HepG2 (cell line): ENCODE results near the gene CCDC18. TPM values are rescaled to one million over a fixed set of nuclear protein-coding genes. Genes with fewer than 3 reads are reported as not detected.

Experiments
- ATAC-seq: fragments of 200-7000 bp; cut with Tn5 transposase; 3 replicates; pipeline ENCODE4 v1.9.1; 2020; ENCODE audit warnings: mild to moderate bottlenecking, moderate library complexity
- BruUV-seq: library from RNA; stranded (reverse); fragments of 400-500 nt; replicated peaks from 2 replicates; lab custom pipeline; 2021; lab: Mats Ljungman, UMichigan
- CTCF ChIA-PET: fragments of 300-600 bp; formaldehyde crosslinking; extraction: SDS; loops from one replicate; lab custom pipeline; 2021; ENCODE audit warnings: low total read pairs, inconsistent platforms, low intra/inter-chr PET ratio; lab: Yijun Ruan, JAX
- POLR2A ChIA-PET: fragments of 350-600 bp; sonication (Branson Sonifier 250); formaldehyde crosslinking; loops from one replicate; lab custom pipeline; 2020; ENCODE audit warnings: antibody characterized with exemption, inconsistent platforms; lab: Yijun Ruan, JAX
- DNase-seq: peaks from one replicate; pipeline ENCODE4 v3.0.0-alpha.2; 2015; ENCODE audit warnings: low spot score
- FAIRE-seq: peaks from 3 replicates; lab custom pipeline; 2011; peaks lifted over from hg19 to GRCh38; lab: Jason Lieb, UNC
- H2AFZ ChIP-seq: one replicate; pipeline ENCODE4 v1.6.1; 2011; ENCODE audit warnings: low read length, inconsistent platforms
- H3K27ac ChIP-seq: fragments of 300-600 bp; 3 replicates; pipeline ENCODE4 v1.8.0; 2011; ENCODE audit warnings: mixed run types, mild to moderate bottlenecking, mixed read lengths, low read length, inconsistent platforms; ENCODE audit not compliant: insufficient read depth; ENCODE audit errors: extremely low read length
- H3K27me3 ChIP-seq, 2 experiments: fragments of 200-600 bp in 1 of 2; 2 replicates in 1 of 2; 3 replicates in 1 of 2; pipeline versions ENCODE4 v1.6.0 to v1.8.0; 2011; ENCODE audit warnings: low read length in 2 of 2, mild to moderate bottlenecking in 2 of 2, moderate library complexity in 2 of 2, inconsistent platforms in 1 of 2; ENCODE audit not compliant: insufficient read depth in 2 of 2, control insufficient read depth in 1 of 2
- H3K36me3 ChIP-seq, 2 experiments: fragments of 200-600 bp in 1 of 2; replicated peaks in 1 of 2; 2 replicates in 1 of 2; 3 replicates in 1 of 2; pipeline versions ENCODE4 v1.5.1 to v1.8.0; 2011; ENCODE audit warnings: low read length in 2 of 2, inconsistent platforms in 1 of 2; ENCODE audit not compliant: insufficient read depth in 2 of 2, control insufficient read depth in 1 of 2
- H3K4me1 ChIP-seq: 2 replicates; pipeline ENCODE4 v1.5.1; 2012; ENCODE audit warnings: low read length, inconsistent platforms; ENCODE audit not compliant: insufficient read depth
- H3K4me2 ChIP-seq: 2 replicates; pipeline ENCODE4 v1.6.0; 2011; ENCODE audit warnings: low read depth, low read length, inconsistent platforms
- H3K4me3 ChIP-seq, 3 experiments: fragments of 200-600 bp in 1 of 3; sonication (generic), shearing (Covaris generic) in 1 of 3; replicated peaks in 1 of 3; 2 replicates each; pipeline ENCODE4 v1.5.1; 2011 to 2016; ENCODE audit warnings: low read length in 3 of 3, inconsistent platforms in 2 of 3, low read depth in 2 of 3, mild to moderate bottlenecking in 2 of 3, control low read depth in 1 of 3, mixed read lengths in 1 of 3; ENCODE audit not compliant: insufficient read depth in 1 of 3
- H3K79me2 ChIP-seq: one replicate; pipeline ENCODE4 v1.6.1; 2011; ENCODE audit warnings: low read length, inconsistent platforms; ENCODE audit not compliant: insufficient read depth
- H3K9ac ChIP-seq: 2 replicates; pipeline ENCODE4 v1.6.0; 2011; ENCODE audit warnings: mild to moderate bottlenecking, low read depth, low read length, inconsistent platforms; ENCODE audit not compliant: insufficient read depth
- H3K9me3 ChIP-seq: 2 replicates; pipeline ENCODE4 v1.5.1; 2012; ENCODE audit warnings: mild to moderate bottlenecking, low read length
- H4K20me1 ChIP-seq: 2 replicates; pipeline ENCODE4 v1.6.0; 2011; ENCODE audit warnings: inconsistent platforms, mild to moderate bottlenecking, low read length, moderate library complexity; ENCODE audit not compliant: insufficient read depth
- RBM22 ChIP-seq: fragments of 200-400 bp; formaldehyde crosslinking; optimal IDR thresholded peaks from 2 replicates; pipeline ENCODE3; 2017; ENCODE audit warnings: mild to moderate bottlenecking, low read length, moderate library complexity
- SPEN ChIP-seq: sonication (generic); formaldehyde crosslinking; IDR thresholded peaks from 2 replicates; pipeline ENCODE4 v1.5.1; 2020; ENCODE audit warnings: low read depth, mild to moderate bottlenecking, missing genetic modification reagents
- TP53 ChIP-seq: sonication (generic); formaldehyde crosslinking; conservative IDR thresholded peaks from 2 replicates; pipeline ENCODE4 v1.4.0; 2020; ENCODE audit warnings: missing genetic modification reagents
- WGBS: methylation state at CpG from one replicate; pipeline ENCODE4 v1.1.6; 2017; ENCODE audit warnings: low lambda C conversion rate; 5-methylcytosine and 5-hydroxymethylcytosine counted together
- in situ Hi-C: cut with HindIII; loops from 2 replicates; pipeline ENCODE4 v1.10.0; 2017; ENCODE audit warnings: low pct_unique_long_range_greater_than_20kb; ENCODE audit not compliant: extremely low pct_ligation_motif_present
- intact Hi-C: fragments of 100-400 bp; cut with micrococcal nuclease; formaldehyde crosslinking; loops from one replicate; pipeline ENCODE4 v1.10.0; 2022; ENCODE audit not compliant: unreplicated experiment
- polyA plus RNA-seq, 8 experiments: library from polyadenylated mRNA; depleted of rRNA in 3 of 8; stranded (reverse) in 7 of 8; unstranded in 1 of 8; fragments of >200 nt; fragmentation: Illumina TruSeq in 4 of 8; extraction: Trizol in 4 of 8; gene quantifications; 2 replicates each; pipeline versions ENCODE4 v1.2.1 to v1.2.3, GENCODE V29; 2011 to 2016; ENCODE audit warnings: low read depth in 4 of 8, missing spikeins in 1 of 8, mixed read lengths in 1 of 8; ENCODE audit not compliant: insufficient read depth in 1 of 8
- total RNA-seq, 5 experiments: library from RNA; depleted of rRNA; stranded (reverse); fragments of >200 nt; fragmentation: Illumina TruSeq; extraction: Trizol; gene quantifications; 2 replicates each; pipeline ENCODE4 v1.2.3, GENCODE V29; 2016; ENCODE audit warnings: low read depth in 1 of 5

CCDC18 gene
- total and polyA plus RNA-seq, 2 of the 13 experiments (the other 11 are each of a cell fraction or from before 2014, with no cell fraction given), result 1.9 to 18.4 TPM

DNA sequence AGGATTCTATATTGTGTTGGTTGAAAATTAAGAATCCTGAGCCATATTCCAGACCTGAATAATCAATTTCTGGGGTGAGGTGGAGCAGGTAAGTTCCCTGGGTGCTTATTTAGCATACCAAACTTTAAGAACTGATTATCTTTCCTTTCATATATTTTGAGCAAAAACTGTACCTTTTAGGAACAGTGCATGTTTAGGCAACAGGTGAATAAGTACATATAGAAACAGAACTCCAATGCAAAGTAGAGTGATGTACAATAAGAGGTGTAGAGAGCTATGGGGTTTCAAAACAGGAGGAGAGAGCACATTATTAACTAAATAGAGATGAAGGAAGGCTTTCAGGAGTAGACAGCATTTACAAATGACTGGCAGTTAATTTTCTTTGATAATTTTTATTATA is 29.1 kb upstream of the CCDC18 start:
- Histone ChIP-seq H3K27me3 (no peaks in the 10 kb centered on the region), H4K20me1 (no peaks in the 10 kb centered on the region), H3K9ac (no peak overlapping the region), H2AFZ (no peak overlapping the region), H3K4me1 (no peaks in the 10 kb centered on the region), H3K79me2 (no peaks in the 10 kb centered on the region), H3K4me3 (no peak overlapping the region), H3K4me2 (no peak overlapping the region), H3K9me3 (no peaks in the 10 kb centered on the region), H3K27ac (no peak overlapping the region), H3K36me3 (peaks cover 9 to 30% of the 10 kb centered on the region in 2 experiments; a peak in 3 of 5 replicates)
- no TSS peak for BruUV-seq
- in situ Hi-C loops, result no loop called here
- DNase-seq (no peak), FAIRE-seq (no peak), ATAC-seq (no peak)
- POLR2A ChIA-PET, result no interaction called here
- CTCF ChIA-PET, result no interaction called here
- TF ChIP-seq TP53 (CRISPR knock-in tag), result no peak
- intact Hi-C loops, result no loop called here

- H3K4me3 ChIP-seq, result no peak overlapping the region
- intact Hi-C loops, result no loop called here
- no peak overlapping the region for H2AFZ ChIP-seq
- FAIRE-seq (no peak), ATAC-seq (no peak), DNase-seq (no peak)
- H3K9ac ChIP-seq, result no peak overlapping the region
- ChIA-PET CTCF (no interaction called here), POLR2A (no interaction called here)
- H3K27ac ChIP-seq, result no peak overlapping the region
- H3K79me2 ChIP-seq, result no peaks in the 10 kb centered on the region
- in situ Hi-C loops, result no loop called here
- WGBS, result 94% methylated on average over 2 of the region's 2 CpGs
- peaks cover 11 to 36% of the 10 kb centered on the region in 2 experiments; a peak in 4 of 5 replicates for H3K36me3 ChIP-seq
- no peak overlapping the region for H3K4me2 ChIP-seq
- H3K27me3 ChIP-seq, result no peaks in the 10 kb centered on the region
- H3K9me3 ChIP-seq, result no peaks in the 10 kb centered on the region
- BruUV-seq, result no TSS peak
- TF ChIP-seq SPEN (CRISPR knock-in tag) (no peak), RBM22 (peak; percentile 41)
- no peaks in the 10 kb centered on the region for H3K4me1 ChIP-seq
- no peaks in the 10 kb centered on the region for H4K20me1 ChIP-seq
These were observed 27.7 kb upstream of the CCDC18 start for GRCh38 chr1:93152835-93153234.
